HL-60 (cell line): ENCODE measurements around the gene DTNA.
"Not testable (repeated sequence)": the region's sequence is repeated elsewhere in the genome, so short reads cannot be mapped to it uniquely, and the experiment has no call there.

Experiments used
- DNase-seq, 2 experiments: peaks; one replicate each; pipeline ENCODE4 v3.0.0-alpha.2; 2010 to 2020; ENCODE audit warnings: low read depth in 1 of 2, low spot score in 1 of 2
- H3K27ac ChIP-seq: fragments of 250-450 bp; sonication (Bioruptor Pico); replicated peaks from 2 replicates; pipeline ENCODE4 v1.5.1; 2020; ENCODE audit warnings: mild to moderate bottlenecking, moderate library complexity
- H3K27me3 ChIP-seq: fragments of 250-450 bp; sonication (Bioruptor Pico); 2 replicates; pipeline ENCODE4 v1.5.1; 2021; ENCODE audit warnings: mild to moderate bottlenecking, moderate library complexity; ENCODE audit not compliant: insufficient read depth, poor library complexity, severe bottlenecking
- H3K4me3 ChIP-seq: replicated peaks from 2 replicates; pipeline ENCODE4 v1.5.1; 2011; ENCODE audit warnings: mild to moderate bottlenecking, control low read depth, low read length; ENCODE audit not compliant: insufficient read depth
- CTCF ChIP-seq: IDR thresholded peaks from one replicate; pipeline ENCODE4 v1.5.1; 2011; ENCODE audit warnings: low read length, control low read depth, inconsistent platforms; ENCODE audit not compliant: insufficient read depth
- GABPA ChIP-seq: IDR thresholded peaks from 2 replicates; pipeline ENCODE4 v1.6.1; 2012; ENCODE audit warnings: low read depth
- POLR2AphosphoS5 ChIP-seq: IDR thresholded peaks from 2 replicates; pipeline ENCODE4 v1.6.1; 2012; ENCODE audit warnings: low read depth
- REST ChIP-seq: IDR thresholded peaks from 2 replicates; pipeline ENCODE4 v1.6.1; 2012; ENCODE audit warnings: low read depth; ENCODE audit not compliant: insufficient replicate concordance
- SPI1 ChIP-seq: IDR thresholded peaks from 2 replicates; pipeline ENCODE4 v1.6.1; 2012; ENCODE audit warnings: low read depth, mild to moderate bottlenecking, borderline replicate concordance

DTNA gene

GRCh38 chr18:34729740-34730355 is 19.8 kb downstream of the DTNA start:
- H3K27ac ChIP-seq = no peak overlapping the region
- DNase-seq = no peak
- TF ChIP-seq POLR2AphosphoS5 (no peak), REST (no peak), SPI1 (no peak), CTCF (no peak), GABPA (no peak)
- no peak overlapping the region for H3K4me3 ChIP-seq
- H3K27me3 ChIP-seq = peaks cover 7% of the 10 kb centered on the region

- no peak for DNase-seq
- TF ChIP-seq SPI1 (no peak), REST (no peak), GABPA (no peak), POLR2AphosphoS5 (no peak), CTCF (no peak)
- no peak overlapping the region for H3K4me3 ChIP-seq
- no peak overlapping the region for H3K27ac ChIP-seq
- H3K27me3 ChIP-seq = peaks cover 7% of the 10 kb centered on the region
Observed at GRCh38 chr18:34730774-34731173, 20.7 kb downstream of the DTNA start.

GRCh38 chr18:34734056-34734455 is 24.0 kb downstream of the DTNA start:
- no peak for DNase-seq
- no peak for TF ChIP-seq POLR2AphosphoS5
- no peak for TF ChIP-seq CTCF
- no peak for TF ChIP-seq REST
- no peak for TF ChIP-seq GABPA
- TF ChIP-seq SPI1 = no peak
- H3K27me3 ChIP-seq = peaks cover 7% of the 10 kb centered on the region
- H3K27ac ChIP-seq = no peak overlapping the region
- no peak overlapping the region for H3K4me3 ChIP-seq

- H3K27me3 ChIP-seq, H3K27ac ChIP-seq, H3K4me3 ChIP-seq, DNase-seq: not testable (repeated sequence)
Observed at GRCh38 chr18:34734526-34734925, 24.4 kb downstream of the DTNA start.
